Dedifferentiated amniotic fluid mesenchymal stem cell (primary cell): ENCODE measurements around the gene NUDT16L1.
A peak's percentile ranks its signal among the peaks of the same experiment; 100 is the strongest.
"Not testable (repeated sequence)": the region's sequence is repeated elsewhere in the genome, so short reads cannot be mapped to it uniquely, and the experiment has no call there.

Source experiments
- DNase-seq: peaks from one replicate; pipeline ENCODE4 v3.0.0-alpha.2; 2016; ENCODE audit errors: extremely low spot score

The NUDT16L1 gene

GRCh38 chr16:4693296-4693955, at the start of gene NUDT16L1:
Gene NUDT16L1 (plus strand): TSS chr16:4693562. CDS start chr16:4693727, 165 bp downstream.
- peak; percentile 91 for DNase-seq

GRCh38 chr16:4646773-4647643, 46.4 kb upstream of the NUDT16L1 start:
- DNase-seq, result no peak

- DNase-seq, result no peak
Measured at GRCh38 chr16:4647644-4647980, 45.8 kb upstream of the NUDT16L1 start.

- no peak for DNase-seq
Measured at GRCh38 chr16:4648917-4649316, 44.4 kb upstream of the NUDT16L1 start.

- DNase-seq, result no peak
Measured at GRCh38 chr16:4649744-4650442, 43.5 kb upstream of the NUDT16L1 start.

GRCh38 chr16:4650443-4651074, 42.8 kb upstream of the NUDT16L1 start:
- not testable (repeated sequence) for DNase-seq

- DNase-seq, result no peak
Measured at GRCh38 chr16:4651827-4652226, 41.5 kb upstream of the NUDT16L1 start.

GRCh38 chr16:4652561-4652960, 40.8 kb upstream of the NUDT16L1 start:
- DNase-seq, result no peak

- no peak for DNase-seq
Measured at GRCh38 chr16:4654011-4654963, 39.1 kb upstream of the NUDT16L1 start.

GRCh38 chr16:4654964-4655590, 38.3 kb upstream of the NUDT16L1 start:
- no peak for DNase-seq

- no peak for DNase-seq
Measured at GRCh38 chr16:4655801-4656200, 37.6 kb upstream of the NUDT16L1 start.

- DNase-seq, result no peak
Measured at GRCh38 chr16:4656221-4656620, 37.1 kb upstream of the NUDT16L1 start.

- DNase-seq, result no peak
Measured at GRCh38 chr16:4656695-4657686, 36.4 kb upstream of the NUDT16L1 start.

GRCh38 chr16:4659363-4660353, 33.7 kb upstream of the NUDT16L1 start:
- no peak for DNase-seq

- DNase-seq, result no peak
Measured at GRCh38 chr16:4660454-4661007, 32.8 kb upstream of the NUDT16L1 start.

GRCh38 chr16:4661661-4662060, 31.7 kb upstream of the NUDT16L1 start:
- DNase-seq, result no peak

GRCh38 chr16:4663465-4663776, 29.9 kb upstream of the NUDT16L1 start:
- DNase-seq, result no peak
